K562 (cell line): ENCODE results near the gene CCM2. TPM values are rescaled to one million over a fixed set of nuclear protein-coding genes. Genes with fewer than 3 reads are reported as not detected.

Experiments used
- CEBPB ChIP-seq: fragments of 450-650 bp; IDR thresholded peaks from 2 replicates; pipeline ENCODE4 v1.6.1; 2016; ENCODE audit warnings: missing genetic modification characterization, missing compliant biosample characterization
- CREBBP ChIP-seq: IDR thresholded peaks from one replicate; pipeline ENCODE4 v1.6.1; 2012; ENCODE audit warnings: low read depth, mild to moderate bottlenecking, control low read depth, inconsistent platforms, low read length
- ESRRA ChIP-seq: fragments of 450-650 bp; IDR thresholded peaks from 2 replicates; pipeline ENCODE4 v1.6.1; 2014; ENCODE audit warnings: low read depth, mild to moderate bottlenecking, moderate library complexity, borderline replicate concordance
- FOS ChIP-seq: IDR thresholded peaks from 3 replicates; pipeline ENCODE4 v1.6.1; 2011; ENCODE audit not compliant: insufficient read length; ENCODE audit errors: extremely low read depth
- HDAC1 ChIP-seq, 2 experiments: fragments of 450-650 bp; IDR thresholded peaks; 2 replicates each; pipeline ENCODE4 v1.6.1; 2016 to 2017; ENCODE audit warnings: inconsistent platforms in 1 of 2, mild to moderate bottlenecking in 1 of 2, moderate library complexity in 1 of 2
- HMG20A ChIP-seq: fragments of 450-650 bp; formaldehyde crosslinking; conservative IDR thresholded peaks from 2 replicates; pipeline ENCODE4 v1.4.0; 2020; ENCODE audit warnings: mild to moderate bottlenecking, mixed read lengths
- KDM1A ChIP-seq, 2 experiments: fragments of 450-650 bp; IDR thresholded peaks; 2 replicates each; pipeline ENCODE4 v1.6.1; 2016; ENCODE audit warnings: mild to moderate bottlenecking in 2 of 2
- MTF1 ChIP-seq: fragments of 250-450 bp; sonication (Bioruptor Pico); IDR thresholded peaks from 2 replicates; pipeline ENCODE4 v1.9.0; 2021; ENCODE audit warnings: moderate library complexity, mild to moderate bottlenecking, inconsistent platforms, borderline replicate concordance
- NCOA6 ChIP-seq: fragments of 450-650 bp; IDR thresholded peaks from 2 replicates; pipeline ENCODE4 v1.6.1; 2017; ENCODE audit warnings: mild to moderate bottlenecking
- OTX1 ChIP-seq: fragments of 450-650 bp; formaldehyde crosslinking; IDR thresholded peaks from 2 replicates; pipeline ENCODE4 v1.4.0; 2022; ENCODE audit warnings: mild to moderate bottlenecking
- POLR2G ChIP-seq: fragments of 200-400 bp; formaldehyde crosslinking; IDR thresholded peaks from 2 replicates; pipeline ENCODE4 v1.6.1; 2017; ENCODE audit warnings: low read depth, mild to moderate bottlenecking, antibody characterized with exemption, low read length, moderate library complexity
- POLR2H ChIP-seq: IDR thresholded peaks from 2 replicates; pipeline ENCODE4 v1.6.1; 2016; ENCODE audit warnings: missing genetic modification characterization, low read depth, mild to moderate bottlenecking, control low read depth, missing compliant biosample characterization, moderate library complexity
- PRMT5 ChIP-seq: sonication (generic); formaldehyde crosslinking; IDR thresholded peaks from 2 replicates; pipeline ENCODE4 v1.5.0; 2020; ENCODE audit warnings: missing genetic modification reagents
- RUNX1 ChIP-seq: sonication (generic); IDR thresholded peaks from 2 replicates; pipeline ENCODE4 v1.6.1; 2016; ENCODE audit warnings: antibody characterized with exemption, low read depth
- SAP30 ChIP-seq: fragments of 200-600 bp; sonication (generic); IDR thresholded peaks from 2 replicates; pipeline ENCODE4 v1.6.1; 2012; ENCODE audit warnings: borderline replicate concordance, low read depth, mild to moderate bottlenecking, moderate library complexity, low read length, control low read depth, inconsistent platforms; ENCODE audit not compliant: insufficient read depth, poor library complexity, severe bottlenecking
- SIX5 ChIP-seq, 2 experiments: IDR thresholded peaks; 2 replicates each; pipeline ENCODE4 v1.6.1; 2011; ENCODE audit warnings: low read length in 2 of 2, borderline replicate concordance in 1 of 2, low read depth in 1 of 2, mild to moderate bottlenecking in 1 of 2, moderate library complexity in 1 of 2; ENCODE audit not compliant: insufficient read depth in 1 of 2
- SPI1 ChIP-seq: IDR thresholded peaks from 2 replicates; pipeline ENCODE4 v1.6.1; 2011; ENCODE audit warnings: low read depth, low read length, control low read depth, borderline replicate concordance
- STAG1 ChIP-seq: sonication (generic); formaldehyde crosslinking; IDR thresholded peaks from 2 replicates; pipeline ENCODE4 v1.5.0; 2020; ENCODE audit warnings: missing genetic modification reagents, borderline replicate concordance
- WHSC1 ChIP-seq: IDR thresholded peaks from one replicate; pipeline ENCODE4 v1.6.1; 2012; ENCODE audit warnings: low read length, control low read depth, inconsistent platforms
- YBX1 ChIP-seq: fragments of 450-650 bp; IDR thresholded peaks from 2 replicates; pipeline ENCODE4 v1.7.1; 2016; ENCODE audit warnings: mild to moderate bottlenecking
- ZNF217 ChIP-seq: sonication (generic); formaldehyde crosslinking; IDR thresholded peaks from 2 replicates; pipeline ENCODE4 v1.8.0; 2022; ENCODE audit warnings: mild to moderate bottlenecking, missing genetic modification reagents
- ZNF764 ChIP-seq: fragments of 250-450 bp; sonication (Bioruptor Pico); IDR thresholded peaks from 2 replicates; pipeline ENCODE4 v1.4.0; 2020; ENCODE audit warnings: low read depth, mild to moderate bottlenecking, moderate library complexity
- ZNF780A ChIP-seq: fragments of 250-450 bp; sonication (Bioruptor Pico); IDR thresholded peaks from 2 replicates; pipeline ENCODE4 v1.5.0; 2021; ENCODE audit warnings: mild to moderate bottlenecking
- polyA plus RNA-seq, 8 experiments: library from polyadenylated mRNA; depleted of rRNA in 4 of 8; stranded (reverse) in 5 of 8; unstranded in 3 of 8; fragments of >200 nt; fragmentation: Nextera tagmentation in 2 of 8; fragmentation: Illumina TruSeq in 1 of 8; extraction: Ambion mirVana in 2 of 8; extraction: Trizol in 1 of 8; gene quantifications; 2 replicates each; pipeline versions ENCODE4 v1.2.1 to v1.2.3, GENCODE V29; 2011 to 2014; ENCODE audit warnings: inconsistent platforms in 1 of 8, missing spikeins in 1 of 8
- total RNA-seq, 7 experiments: library from RNA; depleted of rRNA in 6 of 7; stranded (reverse); fragments of >200 nt in 6 of 7; fragmentation: Illumina TruSeq in 2 of 7; extraction: Trizol in 2 of 7; gene quantifications; 2 replicates each; pipeline versions ENCODE4 v1.2.1 to v1.2.3, GENCODE V29; 2011 to 2021; ENCODE audit warnings: low replicate concordance in 1 of 7
- TF ChIP-seq, protein P1 (sequence below): sonication (generic); formaldehyde crosslinking; IDR thresholded peaks from 2 replicates; pipeline ENCODE4 v1.9.0; 2022; ENCODE audit warnings: mild to moderate bottlenecking, missing genetic modification reagents
- TF ChIP-seq, protein P2 (sequence below): fragments of 250-450 bp; sonication (Bioruptor Pico); IDR thresholded peaks from 2 replicates; pipeline ENCODE4 v1.4.0; 2020
- TF ChIP-seq, protein P3 (sequence below): fragments of 450-650 bp; formaldehyde crosslinking; IDR thresholded peaks from 2 replicates; pipeline ENCODE4 v1.4.0; 2020; ENCODE audit warnings: mild to moderate bottlenecking, moderate library complexity

Gene CCM2
- total and polyA plus RNA-seq, 9 of the 15 experiments (the other 6 are each of a cell fraction or from before 2014, with no cell fraction given), result 0.41 to 38.6 (median 25.9) TPM

DNA sequence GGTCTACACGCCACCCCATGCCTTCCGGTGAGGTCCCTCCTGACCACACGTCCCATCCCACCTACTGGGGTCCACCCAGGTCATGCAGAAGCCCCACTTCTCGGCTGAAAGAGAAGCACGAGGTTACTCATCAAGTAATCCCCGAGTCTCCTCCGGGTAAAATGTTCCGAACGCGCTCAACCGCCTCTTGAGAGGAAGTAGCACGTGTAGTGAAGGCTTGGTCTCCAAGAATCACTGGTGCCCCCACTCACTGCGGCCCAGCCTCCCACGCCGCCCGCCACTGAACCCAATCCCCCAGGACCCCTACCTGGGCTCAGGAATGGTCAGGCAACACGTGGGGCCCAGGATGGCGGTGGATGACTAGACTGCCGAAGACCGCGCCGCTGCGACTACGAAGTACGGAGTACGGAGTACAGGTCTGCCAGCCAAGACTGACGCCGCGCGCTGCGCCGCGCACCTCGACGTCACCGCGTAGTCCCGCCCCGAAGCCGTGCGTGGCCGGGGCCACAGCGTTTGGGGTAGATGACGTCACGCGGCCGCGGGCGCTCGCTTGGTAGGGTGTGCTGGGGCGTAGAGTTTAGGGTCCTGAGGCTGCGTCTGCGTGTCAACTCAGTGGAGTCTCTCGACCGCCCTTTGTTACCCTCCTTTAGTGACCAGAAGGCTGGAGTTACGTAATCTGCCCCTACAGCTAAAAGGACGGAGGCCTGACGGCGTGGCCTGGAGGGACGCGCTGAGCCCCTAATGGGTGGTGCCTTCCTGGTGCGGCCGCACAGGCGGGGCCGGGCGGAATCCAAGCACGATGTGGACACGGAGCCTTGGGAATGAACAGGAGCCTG is 13.6 kb upstream of the CCM2 start (continued):
- no peak for TF ChIP-seq SAP30
- TF ChIP-seq, protein P1, sequence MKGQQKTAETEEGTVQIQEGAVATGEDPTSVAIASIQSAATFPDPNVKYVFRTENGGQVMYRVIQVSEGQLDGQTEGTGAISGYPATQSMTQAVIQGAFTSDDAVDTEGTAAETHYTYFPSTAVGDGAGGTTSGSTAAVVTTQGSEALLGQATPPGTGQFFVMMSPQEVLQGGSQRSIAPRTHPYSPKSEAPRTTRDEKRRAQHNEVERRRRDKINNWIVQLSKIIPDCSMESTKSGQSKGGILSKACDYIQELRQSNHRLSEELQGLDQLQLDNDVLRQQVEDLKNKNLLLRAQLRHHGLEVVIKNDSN (CRISPR knock-in tag), result peak; percentile 66
- peak; percentile 93 for TF ChIP-seq CEBPB (tag)
- TF ChIP-seq HDAC1 (IDR thresholded peaks at IDR 0.05), result peak in 1 of 2 experiments; percentile 94; a peak in 2 of 4 replicates
- 0 out of 2 replicates have a peak, but pooled peaks have one; percentile 24 for TF ChIP-seq SPI1
- TF ChIP-seq STAG1 (CRISPR knock-in tag), result no peak
- TF ChIP-seq ZNF764 (CRISPR knock-in tag), result no peak
- TF ChIP-seq HMG20A, result no peak
- TF ChIP-seq OTX1 (CRISPR knock-in tag), result peak; percentile 42; the same call in 1 of the 2 replicates
- TF ChIP-seq RUNX1, result no peak
- TF ChIP-seq MTF1, result no peak
- TF ChIP-seq FOS, result no peak
- no peak for TF ChIP-seq CREBBP
- TF ChIP-seq, protein P2, sequence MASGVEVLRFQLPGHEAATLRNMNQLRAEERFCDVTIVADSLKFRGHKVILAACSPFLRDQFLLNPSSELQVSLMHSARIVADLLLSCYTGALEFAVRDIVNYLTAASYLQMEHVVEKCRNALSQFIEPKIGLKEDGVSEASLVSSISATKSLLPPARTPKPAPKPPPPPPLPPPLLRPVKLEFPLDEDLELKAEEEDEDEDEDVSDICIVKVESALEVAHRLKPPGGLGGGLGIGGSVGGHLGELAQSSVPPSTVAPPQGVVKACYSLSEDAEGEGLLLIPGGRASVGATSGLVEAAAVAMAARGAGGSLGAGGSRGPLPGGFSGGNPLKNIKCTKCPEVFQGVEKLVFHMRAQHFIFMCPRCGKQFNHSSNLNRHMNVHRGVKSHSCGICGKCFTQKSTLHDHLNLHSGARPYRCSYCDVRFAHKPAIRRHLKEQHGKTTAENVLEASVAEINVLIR (CRISPR knock-in tag), result peak; percentile 89
- TF ChIP-seq, protein P3, sequence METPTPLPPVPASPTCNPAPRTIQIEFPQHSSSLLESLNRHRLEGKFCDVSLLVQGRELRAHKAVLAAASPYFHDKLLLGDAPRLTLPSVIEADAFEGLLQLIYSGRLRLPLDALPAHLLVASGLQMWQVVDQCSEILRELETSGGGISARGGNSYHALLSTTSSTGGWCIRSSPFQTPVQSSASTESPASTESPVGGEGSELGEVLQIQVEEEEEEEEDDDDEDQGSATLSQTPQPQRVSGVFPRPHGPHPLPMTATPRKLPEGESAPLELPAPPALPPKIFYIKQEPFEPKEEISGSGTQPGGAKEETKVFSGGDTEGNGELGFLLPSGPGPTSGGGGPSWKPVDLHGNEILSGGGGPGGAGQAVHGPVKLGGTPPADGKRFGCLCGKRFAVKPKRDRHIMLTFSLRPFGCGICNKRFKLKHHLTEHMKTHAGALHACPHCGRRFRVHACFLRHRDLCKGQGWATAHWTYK, result no peak; the same call in none of the 2 replicates
- TF ChIP-seq KDM1A (IDR thresholded peaks at IDR 0.05), result no peak
- no peak for TF ChIP-seq WHSC1
- peak; percentile 100 for TF ChIP-seq POLR2G
- TF ChIP-seq YBX1, result no peak
- peak; percentile 95 for TF ChIP-seq NCOA6
- TF ChIP-seq ESRRA, result peak; percentile 69
- peak; percentile 94 for TF ChIP-seq POLR2H (tag)
- TF ChIP-seq ZNF217 (CRISPR knock-in tag), result no peak
- TF ChIP-seq ZNF780A (CRISPR knock-in tag), result no peak
- TF ChIP-seq PRMT5 (CRISPR knock-in tag), result no peak
- no peak for TF ChIP-seq SIX5 (IDR thresholded peaks at IDR 0.05; ENCODE audit: borderline replicate concordance in 1 of 2, insufficient read depth in 1 of 2, low read depth in 1 of 2, low read length in 2 of 2)
